ENCODE data around the gene FAM72D.
"Not testable (repeated sequence)": the region's sequence is repeated elsewhere in the genome, so short reads cannot be mapped to it uniquely, and the experiment has no call there.

The FAM72D gene

GRCh38 chr1:145077872-145078786 is 17.6 kb upstream of the FAM72D start:
- CTCF ChIA-PET; H3K4me3 ChIP-seq (ENCODE audit: control insufficient read depth in 1 of 7, extremely low read depth in 1 of 7, insufficient read depth in 4 of 7, low read depth in 2 of 7, low read length in 6 of 7); H3K4me1 ChIP-seq (ENCODE audit: control extremely low read depth in 1 of 4, control insufficient read depth in 4 of 4, insufficient read depth in 4 of 4, low read length in 3 of 4); DNase-seq; H3K9me3 ChIP-seq (ENCODE audit: control extremely low read depth in 1 of 5, control insufficient read depth in 4 of 5, insufficient read depth in 2 of 5, low read depth in 1 of 5, low read length in 4 of 5); H3K27me3 ChIP-seq (replicated peaks in 2 of 5; ENCODE audit: control insufficient read depth in 4 of 5, insufficient read depth in 5 of 5, low read length in 4 of 5); H3K36me3 ChIP-seq (ENCODE audit: control insufficient read depth in 4 of 4, insufficient read depth in 4 of 4, low read length in 3 of 4); POLR2A ChIA-PET; H3K27ac ChIP-seq (ENCODE audit: insufficient read depth in 1 of 2, low read depth in 1 of 2, low read length in 2 of 2, poor library complexity in 1 of 2, severe bottlenecking in 2 of 2): not testable (repeated sequence)
- WGBS (ENCODE audit: insufficient coverage): no CpG with 5 or more reads among the region's 11 CpGs

GRCh38 chr1:145078787-145079370 is 16.9 kb upstream of the FAM72D start:
- not testable (repeated sequence) for DNase-seq
- no CpG with 5 or more reads among the region's 5 CpGs for WGBS (ENCODE audit: insufficient coverage)

GRCh38 chr1:145079737-145080136 is 16.0 kb upstream of the FAM72D start:
- no CpG with 5 or more reads among the region's 2 CpGs for WGBS (ENCODE audit: insufficient coverage)

More at GRCh38 chr1:145078787-145079370, 16.9 kb upstream of the FAM72D start:
- H3K4me1 ChIP-seq (ENCODE audit: control extremely low read depth in 1 of 4, control insufficient read depth in 4 of 4, insufficient read depth in 4 of 4, low read length in 3 of 4); H3K27ac ChIP-seq (ENCODE audit: insufficient read depth in 1 of 2, low read depth in 1 of 2, low read length in 2 of 2, poor library complexity in 1 of 2, severe bottlenecking in 2 of 2); H3K9me3 ChIP-seq (ENCODE audit: control extremely low read depth in 1 of 5, control insufficient read depth in 4 of 5, insufficient read depth in 2 of 5, low read depth in 1 of 5, low read length in 4 of 5); H3K36me3 ChIP-seq (ENCODE audit: control insufficient read depth in 4 of 4, insufficient read depth in 4 of 4, low read length in 3 of 4); H3K27me3 ChIP-seq (replicated peaks in 2 of 5; ENCODE audit: control insufficient read depth in 4 of 5, insufficient read depth in 5 of 5, low read length in 4 of 5); CTCF ChIA-PET; H3K4me3 ChIP-seq (ENCODE audit: control insufficient read depth in 1 of 7, extremely low read depth in 1 of 7, insufficient read depth in 4 of 7, low read depth in 2 of 7, low read length in 6 of 7); POLR2A ChIA-PET: not testable (repeated sequence)

GRCh38 chr1:145080193-145080592 is 15.6 kb upstream of the FAM72D start:
- CTCF ChIA-PET; H3K4me1 ChIP-seq (ENCODE audit: control extremely low read depth in 1 of 4, control insufficient read depth in 4 of 4, insufficient read depth in 4 of 4, low read length in 3 of 4); POLR2A ChIA-PET; H3K27ac ChIP-seq (ENCODE audit: insufficient read depth in 1 of 2, low read depth in 1 of 2, low read length in 2 of 2, poor library complexity in 1 of 2, severe bottlenecking in 2 of 2); H3K9me3 ChIP-seq (ENCODE audit: control extremely low read depth in 1 of 5, control insufficient read depth in 4 of 5, insufficient read depth in 2 of 5, low read depth in 1 of 5, low read length in 4 of 5); H3K27me3 ChIP-seq (replicated peaks in 2 of 5; ENCODE audit: control insufficient read depth in 4 of 5, insufficient read depth in 5 of 5, low read length in 4 of 5); H3K4me3 ChIP-seq (ENCODE audit: control insufficient read depth in 1 of 7, extremely low read depth in 1 of 7, insufficient read depth in 4 of 7, low read depth in 2 of 7, low read length in 6 of 7); H3K36me3 ChIP-seq (ENCODE audit: control insufficient read depth in 4 of 4, insufficient read depth in 4 of 4, low read length in 3 of 4): not testable (repeated sequence)
- peak in 1 of 3 donors; percentile 0 for DNase-seq
- no CpG with 5 or more reads among the region's 3 CpGs for WGBS (ENCODE audit: insufficient coverage)

More at GRCh38 chr1:145079737-145080136, 16.0 kb upstream of the FAM72D start:
- H3K36me3 ChIP-seq (ENCODE audit: control insufficient read depth in 4 of 4, insufficient read depth in 4 of 4, low read length in 3 of 4); H3K27me3 ChIP-seq (replicated peaks in 2 of 5; ENCODE audit: control insufficient read depth in 4 of 5, insufficient read depth in 5 of 5, low read length in 4 of 5); H3K4me3 ChIP-seq (ENCODE audit: control insufficient read depth in 1 of 7, extremely low read depth in 1 of 7, insufficient read depth in 4 of 7, low read depth in 2 of 7, low read length in 6 of 7); H3K27ac ChIP-seq (ENCODE audit: insufficient read depth in 1 of 2, low read depth in 1 of 2, low read length in 2 of 2, poor library complexity in 1 of 2, severe bottlenecking in 2 of 2); CTCF ChIA-PET; H3K4me1 ChIP-seq (ENCODE audit: control extremely low read depth in 1 of 4, control insufficient read depth in 4 of 4, insufficient read depth in 4 of 4, low read length in 3 of 4); POLR2A ChIA-PET; H3K9me3 ChIP-seq (ENCODE audit: control extremely low read depth in 1 of 5, control insufficient read depth in 4 of 5, insufficient read depth in 2 of 5, low read depth in 1 of 5, low read length in 4 of 5): not testable (repeated sequence)
- peak; percentile 19 to 68 (median 60) for DNase-seq

- H3K36me3 ChIP-seq (ENCODE audit: control insufficient read depth in 4 of 4, insufficient read depth in 4 of 4, low read length in 3 of 4); H3K9me3 ChIP-seq (ENCODE audit: control extremely low read depth in 1 of 5, control insufficient read depth in 4 of 5, insufficient read depth in 2 of 5, low read depth in 1 of 5, low read length in 4 of 5); H3K27me3 ChIP-seq (replicated peaks in 2 of 5; ENCODE audit: control insufficient read depth in 4 of 5, insufficient read depth in 5 of 5, low read length in 4 of 5); H3K4me3 ChIP-seq (ENCODE audit: control insufficient read depth in 1 of 7, extremely low read depth in 1 of 7, insufficient read depth in 4 of 7, low read depth in 2 of 7, low read length in 6 of 7); H3K4me1 ChIP-seq (ENCODE audit: control extremely low read depth in 1 of 4, control insufficient read depth in 4 of 4, insufficient read depth in 4 of 4, low read length in 3 of 4); DNase-seq; POLR2A ChIA-PET; H3K27ac ChIP-seq (ENCODE audit: insufficient read depth in 1 of 2, low read depth in 1 of 2, low read length in 2 of 2, poor library complexity in 1 of 2, severe bottlenecking in 2 of 2); CTCF ChIA-PET: not testable (repeated sequence)
- WGBS (ENCODE audit: insufficient coverage): 100% methylated on average over 1 of the region's 7 CpGs
These were observed 13.1 kb upstream of the FAM72D start for GRCh38 chr1:145082483-145083255.

- peak overlapping the region in 4 of 7 experiments; percentile 37 to 64 (median 50) for H3K4me3 ChIP-seq (ENCODE audit: control insufficient read depth in 1 of 7, extremely low read depth in 1 of 7, insufficient read depth in 4 of 7, low read depth in 2 of 7, low read length in 6 of 7)
- H3K27ac ChIP-seq (ENCODE audit: insufficient read depth in 1 of 2, low read depth in 1 of 2, low read length in 2 of 2, poor library complexity in 1 of 2, severe bottlenecking in 2 of 2); POLR2A ChIA-PET; H3K27me3 ChIP-seq (replicated peaks in 2 of 5; ENCODE audit: control insufficient read depth in 4 of 5, insufficient read depth in 5 of 5, low read length in 4 of 5); H3K36me3 ChIP-seq (ENCODE audit: control insufficient read depth in 4 of 4, insufficient read depth in 4 of 4, low read length in 3 of 4); H3K9me3 ChIP-seq (ENCODE audit: control extremely low read depth in 1 of 5, control insufficient read depth in 4 of 5, insufficient read depth in 2 of 5, low read depth in 1 of 5, low read length in 4 of 5); CTCF ChIA-PET; H3K4me1 ChIP-seq (ENCODE audit: control extremely low read depth in 1 of 4, control insufficient read depth in 4 of 4, insufficient read depth in 4 of 4, low read length in 3 of 4): not testable (repeated sequence)
- no CpG with 5 or more reads among the region's 47 CpGs for WGBS (ENCODE audit: insufficient coverage)
- peak in 1 of 3 donors; percentile 0 for DNase-seq
These were observed 2.1 kb upstream of the FAM72D start for GRCh38 chr1:145093517-145094149.

All from common myeloid progenitor, CD34-positive (primary cell).